Left lung (tissue), 10 donors: ENCODE data around the gene PTPRN2. TPM values are rescaled to one million over a fixed set of nuclear protein-coding genes. Genes with fewer than 3 reads are reported as not detected.

Source experiments
- ATAC-seq: fragments of 200-7000 bp; cut with Tn5 transposase; one replicate; pipeline ENCODE4 v1.9.1; 2020; ENCODE audit warnings: moderate library complexity
- DNase-seq, 4 donors: peaks; one replicate each; pipeline ENCODE4 v3.0.0-alpha.2; 2013 to 2020
- H3K27ac ChIP-seq, 2 donors: fragments of 200-600 bp; sonication (generic) in 1 of 2; one replicate each; pipeline versions ENCODE4 v1.5.0 to v1.8.0; 2020 to 2021
- H3K27me3 ChIP-seq, 2 donors: fragments of 200-600 bp; sonication (generic) in 1 of 2; one replicate each; pipeline versions ENCODE4 v1.5.0 to v1.8.0; 2020 to 2021
- H3K36me3 ChIP-seq, 2 donors: fragments of 200-600 bp; sonication (generic) in 1 of 2; one replicate each; pipeline versions ENCODE4 v1.5.0 to v1.8.0; 2020 to 2021
- H3K4me1 ChIP-seq, 2 donors: fragments of 200-600 bp; one replicate each; pipeline ENCODE4 v1.8.0; 2021
- H3K4me3 ChIP-seq, 2 donors: fragments of 200-600 bp; sonication (generic) in 1 of 2; one replicate each; pipeline versions ENCODE4 v1.5.0 to v1.8.0; 2020 to 2021; ENCODE audit warnings: mild to moderate bottlenecking in 1 of 2
- H3K9me3 ChIP-seq, 2 donors: fragments of 200-600 bp; sonication (generic) in 1 of 2; one replicate each; pipeline versions ENCODE4 v1.5.0 to v1.8.0; 2020 to 2021
- intact Hi-C, 2 donors: fragments of 100-400 bp; cut with DNase I; formaldehyde crosslinking; loops; one replicate each; pipeline versions ENCODE4 v1.11.2 to v1.14.2; 2022
- polyA plus RNA-seq, 6 donors: library from polyadenylated mRNA; unstranded; fragments of 120-200 nt; gene quantifications; one replicate each; pipeline ENCODE4 v1.2.1, GENCODE V29; 2013; ENCODE audit not compliant: insufficient read length in 6 of 6
- total RNA-seq, 2 donors: library from RNA; stranded (reverse); fragmentation: NEBNext Ultra II Directional; extraction: Animal tissue kit (Norgen Biotek cat#: 25700); gene quantifications; one replicate each; pipeline ENCODE4 v1.2.1, GENCODE V29; 2021
- TF ChIP-seq, protein P1 (sequence below), 2 donors: fragments of 200-600 bp; sonication (generic) in 1 of 2; IDR thresholded peaks; one replicate each; pipeline versions ENCODE4 v1.5.0 to v1.8.0; 2021; ENCODE audit warnings: antibody characterized with exemption in 2 of 2
- donor health status: DM: no; HTN: yes; CAD: no.
- donor health status: DM: no; HTN: no; CAD: no.

Gene PTPRN2
- total and polyA plus RNA-seq, 8 donors: 4.0 to 7.8 (median 6.8) TPM

DNA sequence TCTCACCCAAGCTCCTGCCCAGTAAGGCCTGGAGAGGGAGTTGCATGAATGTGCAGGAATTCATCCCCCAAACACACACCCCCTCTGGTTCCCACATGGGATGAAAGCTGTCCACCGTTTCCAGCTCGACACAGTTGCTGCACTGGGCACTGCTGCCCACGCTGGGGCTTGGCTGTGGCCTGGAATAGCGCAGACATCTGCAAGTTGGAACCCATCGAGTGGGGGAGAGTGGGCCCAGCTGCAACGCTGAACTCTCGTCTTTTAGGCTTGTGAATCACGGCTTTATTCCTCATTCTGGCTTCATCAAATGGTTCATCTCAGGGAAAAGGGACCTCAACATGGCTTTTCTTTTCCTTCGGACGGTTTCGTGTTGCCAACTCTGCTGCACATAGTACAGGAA lies 986.1 kb downstream of the PTPRN2 start:
- Histone ChIP-seq H3K36me3 (no peaks in the 10 kb centered on the region), H3K27me3 (peaks cover 0 to 30% of the 10 kb centered on the region in 2 donors), H3K27ac (no peak overlapping the region), H3K4me3 (no peak overlapping the region), H3K9me3 (no peaks in the 10 kb centered on the region), H3K4me1 (no peaks in the 10 kb centered on the region)
- DNase-seq (no peak), ATAC-seq (no peak)
- intact Hi-C loops: no loop called here
- TF ChIP-seq, protein P1, sequence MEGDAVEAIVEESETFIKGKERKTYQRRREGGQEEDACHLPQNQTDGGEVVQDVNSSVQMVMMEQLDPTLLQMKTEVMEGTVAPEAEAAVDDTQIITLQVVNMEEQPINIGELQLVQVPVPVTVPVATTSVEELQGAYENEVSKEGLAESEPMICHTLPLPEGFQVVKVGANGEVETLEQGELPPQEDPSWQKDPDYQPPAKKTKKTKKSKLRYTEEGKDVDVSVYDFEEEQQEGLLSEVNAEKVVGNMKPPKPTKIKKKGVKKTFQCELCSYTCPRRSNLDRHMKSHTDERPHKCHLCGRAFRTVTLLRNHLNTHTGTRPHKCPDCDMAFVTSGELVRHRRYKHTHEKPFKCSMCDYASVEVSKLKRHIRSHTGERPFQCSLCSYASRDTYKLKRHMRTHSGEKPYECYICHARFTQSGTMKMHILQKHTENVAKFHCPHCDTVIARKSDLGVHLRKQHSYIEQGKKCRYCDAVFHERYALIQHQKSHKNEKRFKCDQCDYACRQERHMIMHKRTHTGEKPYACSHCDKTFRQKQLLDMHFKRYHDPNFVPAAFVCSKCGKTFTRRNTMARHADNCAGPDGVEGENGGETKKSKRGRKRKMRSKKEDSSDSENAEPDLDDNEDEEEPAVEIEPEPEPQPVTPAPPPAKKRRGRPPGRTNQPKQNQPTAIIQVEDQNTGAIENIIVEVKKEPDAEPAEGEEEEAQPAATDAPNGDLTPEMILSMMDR (IDR thresholded peaks at IDR 0.05): no peak

DNA sequence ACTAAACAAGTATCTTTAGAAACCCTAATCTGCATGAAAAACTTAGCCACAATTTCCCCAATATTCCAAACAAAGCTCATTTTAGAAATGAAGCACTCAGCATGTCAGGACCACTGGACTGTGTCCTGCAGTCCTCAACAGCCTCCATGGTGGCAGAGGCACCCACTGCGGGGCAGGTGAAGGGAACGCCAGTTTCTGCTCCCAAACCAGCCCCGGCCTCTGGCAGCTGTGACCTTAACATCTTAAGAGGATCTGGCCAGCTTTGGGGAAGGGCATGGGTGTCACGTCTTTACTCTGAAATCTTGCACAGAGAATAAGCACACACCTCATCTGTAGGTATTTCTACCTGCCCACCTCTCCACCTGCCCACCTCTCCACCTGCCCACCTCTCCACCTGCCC lies 988.1 kb downstream of the PTPRN2 start:
- H3K9me3 ChIP-seq: no peaks in the 10 kb centered on the region
- TF ChIP-seq, protein P1 (IDR thresholded peaks at IDR 0.05): no peak
- peaks cover 0 to 15% of the 10 kb centered on the region in 2 donors for H3K27me3 ChIP-seq
- H3K4me3 ChIP-seq: no peak overlapping the region
- ATAC-seq (no peak), DNase-seq (no peak)
- H3K36me3 ChIP-seq: no peaks in the 10 kb centered on the region
- H3K27ac ChIP-seq: no peak overlapping the region
- intact Hi-C loops: no loop called here
- H3K4me1 ChIP-seq: no peaks in the 10 kb centered on the region

DNA sequence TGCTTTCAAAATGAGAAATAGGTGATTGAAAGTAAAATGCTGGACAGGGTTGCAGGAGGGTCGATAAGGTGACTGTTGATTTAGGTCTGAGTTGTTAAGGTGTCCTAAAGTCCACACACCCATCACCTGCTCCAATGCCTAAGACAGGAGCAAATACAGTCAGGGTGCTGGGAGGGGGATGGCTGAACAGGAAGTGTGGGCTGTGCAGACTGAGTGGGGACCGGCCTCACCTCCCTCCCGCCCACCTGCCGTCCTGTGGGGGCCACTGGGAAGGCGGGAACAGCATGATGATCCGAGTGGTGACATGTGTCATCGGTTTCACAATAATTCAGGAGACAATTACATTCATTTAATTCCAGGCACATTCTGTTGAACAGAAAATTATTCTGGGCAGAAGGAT lies 990.1 kb downstream of the PTPRN2 start:
- intact Hi-C loops: no loop called here
- ATAC-seq (no peak), DNase-seq (no peak)
- TF ChIP-seq, protein P1 (IDR thresholded peaks at IDR 0.05): no peak
- H3K27ac ChIP-seq: no peak overlapping the region
- peaks cover 0 to 6% of the 10 kb centered on the region in 2 donors for H3K27me3 ChIP-seq
- H3K4me3 ChIP-seq: no peak overlapping the region
- H3K9me3 ChIP-seq: no peaks in the 10 kb centered on the region
- H3K4me1 ChIP-seq: no peaks in the 10 kb centered on the region
- no peaks in the 10 kb centered on the region for H3K36me3 ChIP-seq

DNA sequence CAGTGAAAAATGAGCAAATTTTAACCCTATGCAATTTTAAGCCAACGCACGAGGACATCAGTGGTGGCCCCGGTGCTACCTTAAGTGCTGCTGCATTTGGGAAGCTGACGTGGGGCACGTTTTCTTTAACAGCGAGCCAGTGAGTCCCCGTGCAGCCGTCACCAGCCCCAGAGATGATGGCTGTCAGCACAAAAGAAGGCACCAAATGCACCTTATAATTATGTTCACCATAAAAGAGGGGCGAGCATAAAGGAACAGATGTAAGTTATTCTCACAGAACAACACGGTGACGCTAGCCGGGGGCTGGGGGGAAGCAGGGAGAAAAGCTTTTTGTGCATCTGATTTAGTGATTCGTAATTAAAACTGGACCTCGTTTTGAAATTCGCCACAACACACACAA lies 990.7 kb downstream of the PTPRN2 start:
- TF ChIP-seq, protein P1 (IDR thresholded peaks at IDR 0.05): no peak
- Histone ChIP-seq H3K4me1 (no peaks in the 10 kb centered on the region), H3K27me3 (peaks cover 0 to 6% of the 10 kb centered on the region in 2 donors), H3K27ac (no peak overlapping the region), H3K9me3 (no peaks in the 10 kb centered on the region), H3K36me3 (no peaks in the 10 kb centered on the region), H3K4me3 (no peak overlapping the region)
- no peak for ATAC-seq
- no peak for DNase-seq
- intact Hi-C loops: no loop called here

DNA sequence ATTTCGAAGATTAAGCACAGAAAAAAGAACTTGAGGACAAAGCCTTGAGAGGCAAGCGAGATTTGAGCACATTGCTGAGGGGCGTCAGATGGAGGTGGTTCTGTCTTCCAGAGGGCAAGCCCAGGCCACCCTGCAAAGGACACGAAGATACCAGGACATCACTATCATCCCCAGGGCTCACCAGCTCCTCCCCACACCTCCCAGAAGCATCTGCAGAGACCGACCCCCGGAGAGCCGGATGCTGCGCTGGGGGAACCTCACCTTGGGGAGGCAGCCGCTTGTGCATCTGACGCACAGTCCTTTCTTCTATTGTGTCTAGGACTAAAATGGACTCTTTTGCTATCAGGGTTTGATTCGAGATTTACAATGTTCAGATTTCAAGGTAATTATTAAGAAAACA lies 991.2 kb downstream of the PTPRN2 start:
- Histone ChIP-seq H3K27me3 (peaks cover 0 to 10% of the 10 kb centered on the region in 2 donors), H3K9me3 (no peaks in the 10 kb centered on the region), H3K36me3 (no peaks in the 10 kb centered on the region), H3K4me1 (no peaks in the 10 kb centered on the region), H3K4me3 (no peak overlapping the region), H3K27ac (no peak overlapping the region)
- DNase-seq (no peak), ATAC-seq (no peak)
- intact Hi-C loops: no loop called here
- TF ChIP-seq, protein P1 (IDR thresholded peaks at IDR 0.05): no peak
